H1 (cell line): ENCODE data around the gene SLCO4A1. TPM values are rescaled to one million over a fixed set of nuclear protein-coding genes. Genes with fewer than 3 reads are reported as not detected.

Source experiments
- SIRT6 ChIP-seq: IDR thresholded peaks from one replicate; pipeline ENCODE4 v1.7.1; 2012; ENCODE audit warnings: low read length, inconsistent platforms
- polyA plus RNA-seq, 7 experiments: library from polyadenylated mRNA; depleted of rRNA in 3 of 7; stranded (reverse) in 5 of 7; unstranded in 2 of 7; fragments of >200 nt in 5 of 7; fragments of 200-250 nt in 2 of 7; gene quantifications; 1 replicate in 5 of 7; 2 replicates in 1 of 7; 4 replicates in 1 of 7; pipeline versions ENCODE4 v1.2.1 to v1.2.3, GENCODE V29; 2011 to 2013; ENCODE audit warnings: missing spikeins in 2 of 7, mixed read lengths in 2 of 7
- total RNA-seq: library from RNA; stranded (reverse); fragmentation: NEBNext Ultra II Directional; extraction: Animal tissue kit (Norgen Biotek cat#: 25700); gene quantifications from 2 replicates; pipeline ENCODE4 v1.2.1, GENCODE V29; 2021

Gene SLCO4A1
- total and polyA plus RNA-seq, 2 of the 8 experiments (the other 6 are each of a cell fraction or from before 2014, with no cell fraction given), result 10.5 to 18.5 TPM

- no peak for TF ChIP-seq SIRT6
These were observed 64.0 kb downstream of the SLCO4A1 start (continued) for GRCh38 chr20:62706344-62706743.
